Omental fat pad (tissue), 4 donors: Measurements from ENCODE around the gene SLC16A4. TPM values are rescaled to one million over a fixed set of nuclear protein-coding genes. Genes with fewer than 3 reads are reported as not detected.
A peak's percentile ranks its signal among the peaks of the same experiment; 100 is the strongest.

Source experiments
- ATAC-seq: fragments of 150-250 bp; one replicate; pipeline ENCODE4 v1.9.1; 2016; ENCODE audit warnings: mild to moderate bottlenecking, moderate library complexity; ENCODE audit not compliant: low FRiP score
- DNase-seq: peaks from one replicate; pipeline ENCODE4 v3.0.0-alpha.2; 2019; ENCODE audit warnings: low spot score
- total RNA-seq, 4 donors: library from RNA; depleted of rRNA; stranded (reverse); fragments of >200 nt; gene quantifications; one replicate each; pipeline ENCODE4 v1.1.0, GENCODE V29; 2016
- TF ChIP-seq, protein P1 (sequence below), 3 donors: fragments of 450-650 bp; IDR thresholded peaks; one replicate each; pipeline ENCODE4 v1.5.1; 2016 to 2017; ENCODE audit warnings: antibody characterized with exemption in 3 of 3, mild to moderate bottlenecking in 3 of 3, moderate library complexity in 2 of 3

SLC16A4 gene
- total RNA-seq, 4 donors from 2014 or later = 9.1 to 19.8 (median 9.7) TPM

DNA sequence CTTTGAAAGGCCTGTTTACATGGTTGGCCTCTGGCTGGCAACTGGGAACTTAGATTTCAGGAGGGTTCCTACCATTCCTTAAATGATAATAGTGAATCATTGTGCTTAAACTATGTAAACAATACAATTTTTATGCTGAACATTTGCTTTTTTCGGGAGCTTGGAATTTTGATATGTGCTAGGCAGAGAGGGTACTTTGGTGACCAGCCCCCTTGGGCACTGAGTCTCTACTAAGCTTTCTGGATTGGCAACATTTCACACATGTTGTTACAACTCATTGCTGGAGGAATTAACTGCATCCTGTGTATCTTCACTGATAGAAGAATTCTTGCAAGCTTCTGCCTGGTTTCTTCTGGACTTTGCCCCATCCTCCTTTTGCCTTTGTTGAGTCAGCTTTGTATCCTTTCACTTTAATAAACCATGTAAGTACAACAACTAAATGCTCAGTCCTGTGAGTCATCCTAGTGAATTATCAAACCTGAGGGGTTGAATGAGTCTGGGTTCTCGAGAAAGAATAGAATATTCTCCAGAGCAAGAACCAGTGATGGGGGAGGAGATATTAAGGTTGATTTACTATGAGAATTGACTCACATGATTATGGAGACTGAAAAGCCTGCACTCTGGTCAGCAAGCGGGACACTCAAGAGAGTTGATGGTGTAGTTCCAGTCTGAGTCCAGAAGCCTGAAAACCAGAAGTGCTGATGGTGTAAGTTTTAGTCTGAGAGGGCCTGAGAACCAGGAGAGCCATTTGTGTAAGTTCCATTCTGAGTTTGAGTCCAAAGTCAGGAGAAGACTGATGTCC, 3.1 kb upstream of the SLC16A4 start:
- DNase-seq (no peak), ATAC-seq (no peak)
- TF ChIP-seq, protein P1, sequence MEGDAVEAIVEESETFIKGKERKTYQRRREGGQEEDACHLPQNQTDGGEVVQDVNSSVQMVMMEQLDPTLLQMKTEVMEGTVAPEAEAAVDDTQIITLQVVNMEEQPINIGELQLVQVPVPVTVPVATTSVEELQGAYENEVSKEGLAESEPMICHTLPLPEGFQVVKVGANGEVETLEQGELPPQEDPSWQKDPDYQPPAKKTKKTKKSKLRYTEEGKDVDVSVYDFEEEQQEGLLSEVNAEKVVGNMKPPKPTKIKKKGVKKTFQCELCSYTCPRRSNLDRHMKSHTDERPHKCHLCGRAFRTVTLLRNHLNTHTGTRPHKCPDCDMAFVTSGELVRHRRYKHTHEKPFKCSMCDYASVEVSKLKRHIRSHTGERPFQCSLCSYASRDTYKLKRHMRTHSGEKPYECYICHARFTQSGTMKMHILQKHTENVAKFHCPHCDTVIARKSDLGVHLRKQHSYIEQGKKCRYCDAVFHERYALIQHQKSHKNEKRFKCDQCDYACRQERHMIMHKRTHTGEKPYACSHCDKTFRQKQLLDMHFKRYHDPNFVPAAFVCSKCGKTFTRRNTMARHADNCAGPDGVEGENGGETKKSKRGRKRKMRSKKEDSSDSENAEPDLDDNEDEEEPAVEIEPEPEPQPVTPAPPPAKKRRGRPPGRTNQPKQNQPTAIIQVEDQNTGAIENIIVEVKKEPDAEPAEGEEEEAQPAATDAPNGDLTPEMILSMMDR (IDR thresholded peaks at IDR 0.05) = no peak

- no peak for ATAC-seq
- TF ChIP-seq, protein P1 (IDR thresholded peaks at IDR 0.05) = no peak
- no peak for DNase-seq
Measured at GRCh38 chr1:110393286-110393685, 2.5 kb upstream of the SLC16A4 start.

GRCh38 chr1:110390096-110390495, 730 bp downstream of the SLC16A4 start:
- no peak for DNase-seq
- TF ChIP-seq, protein P1 (IDR thresholded peaks at IDR 0.05) = no peak
- ATAC-seq = peak; percentile 83

GRCh38 chr1:110387048-110387754, 3.6 kb downstream of the SLC16A4 start:
- DNase-seq = no peak
- ATAC-seq = no peak
- TF ChIP-seq, protein P1 (IDR thresholded peaks at IDR 0.05) = no peak

- ATAC-seq (no peak), DNase-seq (no peak)
- TF ChIP-seq, protein P1 (IDR thresholded peaks at IDR 0.05) = no peak
Measured at GRCh38 chr1:110385369-110385768, 5.5 kb downstream of the SLC16A4 start.

- TF ChIP-seq, protein P1 (IDR thresholded peaks at IDR 0.05) = no peak
- ATAC-seq = no peak
- DNase-seq = no peak
Measured at GRCh38 chr1:110384581-110385321, 6.1 kb downstream of the SLC16A4 start.
